Spleen (tissue), 7 donors: ENCODE measurements around the gene MRC2.
A peak's percentile ranks its signal among the peaks of the same experiment; 100 is the strongest.

Source experiments
- CTCF ChIP-seq, 11 experiments: fragments of 200-600 bp in 7 of 11; fragments of 450-650 bp in 4 of 11; sonication (generic) in 4 of 11; IDR thresholded peaks in 8 of 11; conservative IDR thresholded peaks in 3 of 11; 1 replicate in 7 of 11; 2 replicates in 4 of 11; pipeline versions ENCODE4 v1.4.0 to v1.8.0; 2016 to 2021; ENCODE audit warnings: antibody characterized with exemption in 11 of 11, inconsistent platforms in 4 of 11, mild to moderate bottlenecking in 1 of 11
- POLR2A ChIP-seq, 3 donors: fragments of 450-650 bp; IDR thresholded peaks; one replicate each; pipeline ENCODE4 v1.5.1; 2017; ENCODE audit warnings: antibody characterized with exemption in 3 of 3, mild to moderate bottlenecking in 1 of 3
- POLR2AphosphoS5 ChIP-seq, 3 donors: sonication (generic); formaldehyde crosslinking; IDR thresholded peaks; one replicate each; pipeline ENCODE4 v1.5.1; 2017; ENCODE audit warnings: antibody characterized with exemption in 3 of 3
- donor health status: DM: no; HTN: no; CAD: no; lungs with moderate emphysema.
- donor health status: DM: no; HTN: no; CAD: no.
- donor health status: DM: no; HTN: no; CAD: no.

GRCh38 chr17:62627904-62628633 lies 599 bp downstream of the MRC2 start:
- no peak for TF ChIP-seq CTCF (IDR thresholded peaks at IDR 0.05 in 8 of 11, conservative IDR thresholded peaks at IDR 0.05 in 3 of 11)
- TF ChIP-seq POLR2A (IDR thresholded peaks at IDR 0.05) = no peak
- peak in 2 of 3 donors; percentile 47 to 54 for TF ChIP-seq POLR2AphosphoS5 (IDR thresholded peaks at IDR 0.05)
